Upper lobe of right lung (tissue), 1 donor: ENCODE results near the gene RETREG1. TPM values are rescaled to one million over a fixed set of nuclear protein-coding genes. Genes with fewer than 3 reads are reported as not detected.
A peak's percentile ranks its signal among the peaks of the same experiment; 100 is the strongest.

Experiments
- ATAC-seq: fragments of 200-7000 bp; cut with Tn5 transposase; one replicate; pipeline ENCODE4 v1.9.1; 2020; ENCODE audit warnings: mild to moderate bottlenecking, moderate library complexity
- DNase-seq: peaks from one replicate; pipeline ENCODE4 v3.0.0-alpha.2; 2020
- H3K27ac ChIP-seq: fragments of 200-600 bp; one replicate; pipeline ENCODE4 v1.8.0; 2022
- H3K27me3 ChIP-seq: fragments of 200-600 bp; one replicate; pipeline ENCODE4 v1.8.0; 2022; ENCODE audit warnings: mild to moderate bottlenecking
- H3K36me3 ChIP-seq: fragments of 200-600 bp; one replicate; pipeline ENCODE4 v1.8.0; 2022
- H3K4me1 ChIP-seq: fragments of 200-600 bp; one replicate; pipeline ENCODE4 v1.8.0; 2022
- H3K4me3 ChIP-seq: fragments of 200-600 bp; one replicate; pipeline ENCODE4 v1.8.0; 2022; ENCODE audit warnings: mild to moderate bottlenecking
- H3K9me3 ChIP-seq: fragments of 200-600 bp; one replicate; pipeline ENCODE4 v1.8.0; 2022
- CTCF ChIP-seq: fragments of 200-600 bp; IDR thresholded peaks from one replicate; pipeline ENCODE4 v1.8.0; 2022; ENCODE audit warnings: antibody characterized with exemption
- intact Hi-C: fragments of 100-400 bp; cut with DNase I; formaldehyde crosslinking; loops from one replicate; pipeline ENCODE4 v1.11.0; 2022
- total RNA-seq: library from RNA; stranded (reverse); fragmentation: NEBNext Ultra II Directional; extraction: Animal tissue kit (Norgen Biotek cat#: 25700); gene quantifications from one replicate; pipeline ENCODE4 v1.2.1, GENCODE V29; 2021
- donor health status: DM: no; HTN: yes; CAD: no; lungs with severe emphysema.

Gene RETREG1
- total RNA-seq, 1 donor from 2014 or later, result 22.8 TPM

- ATAC-seq, result no peak
- H3K4me1 ChIP-seq, result no peaks in the 10 kb centered on the region
- H3K4me3 ChIP-seq, result no peak overlapping the region
- TF ChIP-seq CTCF, result no peak
- no peak for DNase-seq
- H3K9me3 ChIP-seq, result no peaks in the 10 kb centered on the region
- H3K27me3 ChIP-seq, result no peaks in the 10 kb centered on the region
- no peaks in the 10 kb centered on the region for H3K36me3 ChIP-seq
- intact Hi-C loops, result loop anchor here (10.0 kb wide), 1 partner anchor 74 kb away; no protein-coding TSS in a partner anchor
- no peak overlapping the region for H3K27ac ChIP-seq
Observed at GRCh38 chr5:16558984-16559629, 57.7 kb downstream of the RETREG1 start.

GRCh38 chr5:16557477-16557876 lies 59.3 kb downstream of the RETREG1 start:
- no peaks in the 10 kb centered on the region for H3K27me3 ChIP-seq
- intact Hi-C loops, result loop anchor here (10.0 kb wide), 1 partner anchor 73 kb away; no protein-coding TSS in a partner anchor
- H3K4me3 ChIP-seq, result no peak overlapping the region
- no peaks in the 10 kb centered on the region for H3K4me1 ChIP-seq
- no peak for TF ChIP-seq CTCF
- no peaks in the 10 kb centered on the region for H3K9me3 ChIP-seq
- DNase-seq, result no peak
- H3K27ac ChIP-seq, result no peak overlapping the region
- no peaks in the 10 kb centered on the region for H3K36me3 ChIP-seq
- ATAC-seq, result no peak

GRCh38 chr5:16554110-16554509 lies 62.7 kb downstream of the RETREG1 start:
- no peak for TF ChIP-seq CTCF
- H3K27ac ChIP-seq, result no peak overlapping the region
- ATAC-seq, result no peak

GRCh38 chr5:16552666-16553343 lies 64.0 kb downstream of the RETREG1 start:
- H3K27me3 ChIP-seq, result no peaks in the 10 kb centered on the region

More at GRCh38 chr5:16554110-16554509, 62.7 kb downstream of the RETREG1 start:
- no peaks in the 10 kb centered on the region for H3K36me3 ChIP-seq
- H3K4me3 ChIP-seq, result no peak overlapping the region
- no peaks in the 10 kb centered on the region for H3K27me3 ChIP-seq
- no peaks in the 10 kb centered on the region for H3K9me3 ChIP-seq
- no peaks in the 10 kb centered on the region for H3K4me1 ChIP-seq
- intact Hi-C loops, result loop anchor here (10.0 kb wide), 1 partner anchor 69 kb away; no protein-coding TSS in a partner anchor
- no peak for DNase-seq

GRCh38 chr5:16551628-16552027 lies 65.2 kb downstream of the RETREG1 start:
- DNase-seq (no peak), ATAC-seq (no peak)
- H3K4me3 ChIP-seq, result no peak overlapping the region
- TF ChIP-seq CTCF, result no peak
- no peaks in the 10 kb centered on the region for H3K36me3 ChIP-seq
- H3K27ac ChIP-seq, result no peak overlapping the region
- H3K27me3 ChIP-seq, result no peaks in the 10 kb centered on the region
- no peaks in the 10 kb centered on the region for H3K9me3 ChIP-seq
- no peaks in the 10 kb centered on the region for H3K4me1 ChIP-seq
- intact Hi-C loops, result loop anchor here (10.0 kb wide), 1 partner anchor 67 kb away; no protein-coding TSS in a partner anchor

More at GRCh38 chr5:16552666-16553343, 64.0 kb downstream of the RETREG1 start:
- Histone ChIP-seq H3K36me3 (no peaks in the 10 kb centered on the region), H3K9me3 (no peaks in the 10 kb centered on the region), H3K4me1 (no peaks in the 10 kb centered on the region), H3K27ac (no peak overlapping the region), H3K4me3 (no peak overlapping the region)
- ATAC-seq, result peak; percentile 94
- peak; percentile 74 for TF ChIP-seq CTCF
- intact Hi-C loops, result loop anchor here (10.0 kb wide), 1 partner anchor 68 kb away; no protein-coding TSS in a partner anchor
- peak; percentile 79 for DNase-seq
